ENCODE measurements around the gene PAX8. TPM values are rescaled to one million over a fixed set of nuclear protein-coding genes. Genes with fewer than 3 reads are reported as not detected.
"Not testable (repeated sequence)": the region's sequence is repeated elsewhere in the genome, so short reads cannot be mapped to it uniquely, and the experiment has no call there.

Gene PAX8
- total RNA-seq (1 to 10 TPM in 4 of 7 donors, under 1 TPM in 3; 0.09 to 2.8 (median 1.1) TPM), polyA plus RNA-seq (1 to 10 TPM in 1 of 3 donors, under 1 TPM in 2; 0.06 to 1.4 (median 0.08) TPM)
- long read RNA-seq, donor 1: 0 reads
- long read RNA-seq, donor 2, partial matches to known transcripts: 11 of 17 reads
- long read RNA-seq, donor 2, other reads (novel, unspliced or antisense): 6 of 17 reads

- peak within 1 kb of the TSS in 2 of 8 donors; percentile 1 to 52 for H3K4me3 ChIP-seq
- 77 to 86% (median 82%) methylated on average over 18 of the region's 18 CpGs for WGBS, 5 donors
- H3K36me3 ChIP-seq: no peaks in the 10 kb centered on the region
- no peak for DNase-seq
- peaks cover 11 to 49% (median 39%) of the 10 kb centered on the region in 6 donors for H3K4me1 ChIP-seq
- H3K27ac ChIP-seq: no peak within 1 kb of the TSS
- TF ChIP-seq POLR2AphosphoS5 (IDR thresholded peaks at IDR 0.05) (no peak), POLR2A (IDR thresholded peaks at IDR 0.05) (no peak), CTCF (IDR thresholded peaks at IDR 0.05 in 8 of 11, conservative IDR thresholded peaks at IDR 0.05 in 3 of 11) (no peak)
- no peaks in the 10 kb centered on the region for H3K9me3 ChIP-seq
- intact Hi-C loops (cut with DNase I; ENCODE audit: low total_unique reads): no loop called here
- H3K27me3 ChIP-seq (replicated peaks in 1 of 7): peaks cover 8 to 62% (median 50%) of the 10 kb centered on the region in 7 donors
Observed at GRCh38 chr2:113278742-113279139, at the start of gene PAX8. TSS of gene PAX8 (minus strand) at chr2:113278921. CDS start at chr2:113278394, 527 bp downstream.

- no peak overlapping the region for H3K4me3 ChIP-seq
- WGBS, 5 donors: 88 to 95% (median 94%) methylated on average over 3 of the region's 3 CpGs
- H3K4me1 ChIP-seq: peaks cover 0 to 15% (median 11%) of the 10 kb centered on the region in 6 donors
- TF ChIP-seq POLR2AphosphoS5 (IDR thresholded peaks at IDR 0.05): no peak
- TF ChIP-seq CTCF (IDR thresholded peaks at IDR 0.05 in 8 of 11, conservative IDR thresholded peaks at IDR 0.05 in 3 of 11): no peak
- TF ChIP-seq POLR2A (IDR thresholded peaks at IDR 0.05): no peak
- no peaks in the 10 kb centered on the region for H3K36me3 ChIP-seq
- no peak overlapping the region for H3K27ac ChIP-seq
- intact Hi-C loops (cut with DNase I; ENCODE audit: low total_unique reads): no loop called here
- no peaks in the 10 kb centered on the region for H3K9me3 ChIP-seq
- H3K27me3 ChIP-seq (replicated peaks in 1 of 7): peaks cover 0 to 17% (median 0%) of the 10 kb centered on the region in 7 donors
- no peak for DNase-seq
Observed at GRCh38 chr2:113328043-113328442, 49.3 kb upstream of the PAX8 start.

- H3K27me3 ChIP-seq (replicated peaks in 1 of 7): peaks cover 0 to 22% (median 0%) of the 10 kb centered on the region in 7 donors
- WGBS, 5 donors: 9 to 21% (median 16%) methylated on average over 14 of the region's 14 CpGs
- H3K4me3 ChIP-seq: peak overlapping the region in 7 of 8 donors; percentile 17 to 64 (median 29)
- peaks cover 0 to 15% (median 11%) of the 10 kb centered on the region in 6 donors for H3K4me1 ChIP-seq
- DNase-seq; H3K36me3 ChIP-seq; H3K9me3 ChIP-seq; intact Hi-C loops (cut with DNase I; ENCODE audit: low total_unique reads): not testable (repeated sequence)
- peak overlapping the region in 5 of 8 donors; percentile 13 to 56 (median 38) for H3K27ac ChIP-seq
Observed at GRCh38 chr2:113325161-113325731, 46.5 kb upstream of the PAX8 start.

- Histone ChIP-seq H3K9me3 (no peaks in the 10 kb centered on the region), H3K27ac (peak overlapping the region in 5 of 8 donors; percentile 13 to 56 (median 38)), H3K4me1 (peaks cover 0 to 15% (median 11%) of the 10 kb centered on the region in 6 donors), H3K36me3 (no peaks in the 10 kb centered on the region), H3K4me3 (peak overlapping the region in 7 of 8 donors; percentile 17 to 64 (median 29)), H3K27me3 (replicated peaks in 1 of 7) (peaks cover 0 to 22% (median 0%) of the 10 kb centered on the region in 7 donors)
- 0 to 2% (median 1%) methylated on average over 26 to 27 of the region's 27 CpGs for WGBS, 5 donors
- no peak for DNase-seq
- no peak for TF ChIP-seq CTCF (IDR thresholded peaks at IDR 0.05 in 8 of 11, conservative IDR thresholded peaks at IDR 0.05 in 3 of 11)
- no peak for TF ChIP-seq POLR2A (IDR thresholded peaks at IDR 0.05)
- TF ChIP-seq POLR2AphosphoS5 (IDR thresholded peaks at IDR 0.05): no peak
- intact Hi-C loops (cut with DNase I; ENCODE audit: low total_unique reads): no loop called here
Observed at GRCh38 chr2:113324684-113325160, 46.0 kb upstream of the PAX8 start.

GRCh38 chr2:113323129-113323528 is 44.4 kb upstream of the PAX8 start:
- H3K27ac ChIP-seq; DNase-seq; intact Hi-C loops (cut with DNase I; ENCODE audit: low total_unique reads); H3K9me3 ChIP-seq; H3K36me3 ChIP-seq; H3K4me3 ChIP-seq: not testable (repeated sequence)
- Histone ChIP-seq H3K4me1 (peaks cover 0 to 15% (median 11%) of the 10 kb centered on the region in 6 donors), H3K27me3 (replicated peaks in 1 of 7) (peaks cover 0 to 22% (median 0%) of the 10 kb centered on the region in 7 donors)
- WGBS, 5 donors: 78 to 87% (median 82%) methylated on average over 4 to 5 of the region's 5 CpGs

- H3K36me3 ChIP-seq; H3K27ac ChIP-seq; intact Hi-C loops (cut with DNase I; ENCODE audit: low total_unique reads); DNase-seq; H3K4me1 ChIP-seq; H3K4me3 ChIP-seq; H3K9me3 ChIP-seq: not testable (repeated sequence)
- peaks cover 0 to 17% (median 0%) of the 10 kb centered on the region in 7 donors for H3K27me3 ChIP-seq (replicated peaks in 1 of 7)
- WGBS, 5 donors: 74 to 93% (median 85%) methylated on average over 7 of the region's 7 CpGs
Observed at GRCh38 chr2:113320106-113320505, 41.4 kb upstream of the PAX8 start.

- WGBS, 5 donors: 76 to 95% (median 87%) methylated on average over 3 of the region's 3 CpGs
- DNase-seq; H3K4me3 ChIP-seq; intact Hi-C loops (cut with DNase I; ENCODE audit: low total_unique reads); H3K27me3 ChIP-seq (replicated peaks in 1 of 7); H3K4me1 ChIP-seq; H3K36me3 ChIP-seq; H3K27ac ChIP-seq; H3K9me3 ChIP-seq: not testable (repeated sequence)
Observed at GRCh38 chr2:113318941-113319340, 40.2 kb upstream of the PAX8 start.
